SK-N-SH (cell line): ENCODE measurements around the gene PSMD9.

Source experiments
- CHD2 ChIP-seq: fragments of 150-350 bp; IDR thresholded peaks from 2 replicates; pipeline ENCODE4 v1.6.1; 2018; ENCODE audit warnings: low read length; ENCODE audit not compliant: partially characterized antibody
- CTCF ChIP-seq: fragments of 200-600 bp; sonication (generic); IDR thresholded peaks from 2 replicates; pipeline ENCODE4 v1.6.1; 2017; ENCODE audit warnings: antibody characterized with exemption, mild to moderate bottlenecking, moderate library complexity
- IRF3 ChIP-seq: fragments of 150-350 bp; IDR thresholded peaks from 2 replicates; pipeline ENCODE4 v1.6.1; 2016; ENCODE audit warnings: mild to moderate bottlenecking, low read depth, low read length
- MAX ChIP-seq: IDR thresholded peaks from 2 replicates; pipeline ENCODE4 v1.4.0; 2012; ENCODE audit warnings: low read depth
- MEF2A ChIP-seq: IDR thresholded peaks from 2 replicates; pipeline ENCODE4 v1.4.0; 2012; ENCODE audit warnings: low read depth, borderline replicate concordance
- MXI1 ChIP-seq: IDR thresholded peaks from 2 replicates; pipeline ENCODE4 v1.6.1; 2012; ENCODE audit warnings: mild to moderate bottlenecking, low read depth, low read length, improper control_type of control experiment
- POLR2AphosphoS5 ChIP-seq: IDR thresholded peaks from 2 replicates; pipeline ENCODE4 v1.6.1; 2012; ENCODE audit warnings: low read depth, low read length
- SIN3A ChIP-seq: IDR thresholded peaks from 2 replicates; pipeline ENCODE4 v1.6.1; 2012; ENCODE audit warnings: low read depth, mild to moderate bottlenecking, low read length, moderate library complexity, borderline replicate concordance
- SMC3 ChIP-seq: IDR thresholded peaks from 2 replicates; pipeline ENCODE4 v1.6.1; 2012; ENCODE audit warnings: low read depth, low read length, improper control_type of control experiment
- YY1 ChIP-seq: IDR thresholded peaks from 2 replicates; pipeline ENCODE4 v1.4.0; 2012; ENCODE audit warnings: low read depth, mild to moderate bottlenecking

DNA sequence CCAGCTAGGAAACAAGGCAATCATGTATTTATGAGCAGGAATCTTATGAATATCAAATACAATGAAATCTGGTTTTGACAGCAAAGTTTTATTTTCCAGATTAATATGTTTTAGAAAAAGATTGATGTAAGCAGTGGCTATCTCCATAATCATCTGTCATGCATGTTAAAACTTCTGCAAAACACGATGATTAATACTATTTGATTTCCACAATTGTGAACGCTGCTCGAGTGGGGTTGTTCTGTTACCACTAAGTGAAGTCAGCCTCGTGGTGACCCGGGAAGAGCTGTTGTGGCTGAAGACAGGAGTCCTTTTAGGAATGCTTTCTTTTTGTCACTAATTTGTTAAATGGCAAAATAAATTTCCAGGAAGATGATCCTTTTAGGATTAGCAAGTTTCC is 39.2 kb downstream of the PSMD9 start:
- TF ChIP-seq CTCF (no peak), SMC3 (no peak), MXI1 (no peak), POLR2AphosphoS5 (no peak), SIN3A (no peak), MAX (no peak), YY1 (no peak), CHD2 (no peak), MEF2A (no peak), IRF3 (no peak)
